Measurements from ENCODE around the gene RASA4. TPM values are rescaled to one million over a fixed set of nuclear protein-coding genes. Genes with fewer than 3 reads are reported as not detected.
"Not testable (repeated sequence)": the region's sequence is repeated elsewhere in the genome, so short reads cannot be mapped to it uniquely, and the experiment has no call there.

RASA4 gene
- total and polyA plus RNA-seq, 2 of the 4 experiments (the other 2 are of a cell fraction) = 3.8 to 18.6 TPM

- H3K9ac ChIP-seq (ENCODE audit: low read depth, low read length); H3K56ac ChIP-seq (ENCODE audit: extremely low read depth, insufficient read depth, low read length); H3K4me1 ChIP-seq (ENCODE audit: control insufficient read depth, insufficient read depth, low read length); intact Hi-C loops (cut with micrococcal nuclease); H4K5ac ChIP-seq (ENCODE audit: low read depth, low read length); dilution Hi-C loops (cut with HindIII; ENCODE audit: low sequenced_read_pairs, unreplicated experiment); H3K23ac ChIP-seq (ENCODE audit: low read depth, low read length); H3K4me2 ChIP-seq (ENCODE audit: low read depth, low read length); POLR2A ChIA-PET (ENCODE audit: unreplicated experiment); H2AFZ ChIP-seq (replicated peaks; ENCODE audit: low read length, poor library complexity); H4K20me1 ChIP-seq (ENCODE audit: insufficient read depth, low read length); H2BK120ac ChIP-seq (ENCODE audit: low read depth, low read length); H3K27ac ChIP-seq (ENCODE audit: insufficient read depth, low read length); H2AK9ac ChIP-seq (replicated peaks; ENCODE audit: low read depth, low read length, poor library complexity); H4K91ac ChIP-seq (ENCODE audit: insufficient read depth, low read depth, low read length); H3K9me1 ChIP-seq (ENCODE audit: insufficient read depth, low read length); H3K18ac ChIP-seq (ENCODE audit: low read depth, low read length); H3K79me1 ChIP-seq (ENCODE audit: low read depth in 1 of 2, low read length in 2 of 2); CTCF ChIA-PET; ATAC-seq (ENCODE audit: low read depth); in situ Hi-C loops (cut with MboI; ENCODE audit: low sequenced_read_pairs); H2BK20ac ChIP-seq (ENCODE audit: low read depth, low read length); H3K4me3 ChIP-seq (ENCODE audit: insufficient read depth, low read depth, low read length); H4K8ac ChIP-seq (ENCODE audit: low read depth in 2 of 2, low read length in 2 of 2); H3K27me3 ChIP-seq (ENCODE audit: control insufficient read depth, insufficient read depth, low read length); H3K36me3 ChIP-seq (ENCODE audit: control insufficient read depth, insufficient read depth, low read length); H2AK5ac ChIP-seq (ENCODE audit: low read depth, low read length); BruUV-seq (replicated peaks); H2BK5ac ChIP-seq (ENCODE audit: low read depth, low read length, poor library complexity, severe bottlenecking); H2BK15ac ChIP-seq (ENCODE audit: low read depth, low read length); H3K4ac ChIP-seq (ENCODE audit: low read depth, low read length); DNase-seq; H3K14ac ChIP-seq (replicated peaks; ENCODE audit: low read depth, low read length); H3K9me3 ChIP-seq (ENCODE audit: control insufficient read depth, insufficient read depth, low read length): not testable (repeated sequence)
- no CpG with 5 or more reads among the region's 5 CpGs for WGBS, 2 experiments (ENCODE audit: extremely low coverage in 2 of 2, insufficient read length in 1 of 2)
These were observed 18.8 kb upstream of the RASA4 start for GRCh38 chr7:102635354-102635753.

DNA sequence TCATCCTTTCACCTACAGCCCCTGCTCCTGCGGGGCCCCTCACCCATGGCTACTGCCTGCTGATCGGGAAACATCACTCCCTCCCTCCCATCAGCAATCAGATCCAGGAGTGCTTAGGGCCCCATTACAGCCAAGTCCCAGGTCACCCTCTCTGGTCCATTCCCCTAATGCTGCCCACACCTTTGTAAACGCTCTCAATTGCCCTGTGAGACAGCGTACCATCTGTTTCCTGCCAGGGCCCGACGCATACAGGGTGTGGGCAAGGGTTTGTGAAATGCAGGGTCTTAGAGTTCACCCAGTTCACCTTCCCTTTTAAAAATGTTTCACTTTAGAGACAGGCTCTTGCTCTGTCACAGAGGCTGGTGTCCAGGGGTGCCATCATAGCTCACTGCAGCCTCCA is 17.7 kb upstream of the RASA4 start:
- in situ Hi-C loops (cut with MboI; ENCODE audit: low sequenced_read_pairs); POLR2A ChIA-PET (ENCODE audit: unreplicated experiment): not testable (repeated sequence)

More for the DNA sequence above, 17.7 kb upstream of the RASA4 start:
- H2AFZ ChIP-seq (replicated peaks; ENCODE audit: low read length, poor library complexity); H3K27me3 ChIP-seq (ENCODE audit: control insufficient read depth, insufficient read depth, low read length); H3K4me2 ChIP-seq (ENCODE audit: low read depth, low read length); CTCF ChIA-PET; H3K4me1 ChIP-seq (ENCODE audit: control insufficient read depth, insufficient read depth, low read length); H3K9me3 ChIP-seq (ENCODE audit: control insufficient read depth, insufficient read depth, low read length); H3K79me1 ChIP-seq (ENCODE audit: low read depth in 1 of 2, low read length in 2 of 2); H2AK9ac ChIP-seq (replicated peaks; ENCODE audit: low read depth, low read length, poor library complexity); H3K56ac ChIP-seq (ENCODE audit: extremely low read depth, insufficient read depth, low read length); H3K14ac ChIP-seq (replicated peaks; ENCODE audit: low read depth, low read length); H3K18ac ChIP-seq (ENCODE audit: low read depth, low read length); H3K9me1 ChIP-seq (ENCODE audit: insufficient read depth, low read length); H4K91ac ChIP-seq (ENCODE audit: insufficient read depth, low read depth, low read length); BruUV-seq (replicated peaks); H3K4ac ChIP-seq (ENCODE audit: low read depth, low read length); H3K4me3 ChIP-seq (ENCODE audit: insufficient read depth, low read depth, low read length); H4K8ac ChIP-seq (ENCODE audit: low read depth in 2 of 2, low read length in 2 of 2); H2BK15ac ChIP-seq (ENCODE audit: low read depth, low read length); H3K9ac ChIP-seq (ENCODE audit: low read depth, low read length); intact Hi-C loops (cut with micrococcal nuclease); H2AK5ac ChIP-seq (ENCODE audit: low read depth, low read length); ATAC-seq (ENCODE audit: low read depth); DNase-seq; H2BK120ac ChIP-seq (ENCODE audit: low read depth, low read length); H4K20me1 ChIP-seq (ENCODE audit: insufficient read depth, low read length); H2BK5ac ChIP-seq (ENCODE audit: low read depth, low read length, poor library complexity, severe bottlenecking); H3K27ac ChIP-seq (ENCODE audit: insufficient read depth, low read length); H4K5ac ChIP-seq (ENCODE audit: low read depth, low read length); dilution Hi-C loops (cut with HindIII; ENCODE audit: low sequenced_read_pairs, unreplicated experiment); H2BK20ac ChIP-seq (ENCODE audit: low read depth, low read length); H3K36me3 ChIP-seq (ENCODE audit: control insufficient read depth, insufficient read depth, low read length); H3K23ac ChIP-seq (ENCODE audit: low read depth, low read length): not testable (repeated sequence)
- no CpG with 5 or more reads among the region's 6 CpGs for WGBS, 2 experiments (ENCODE audit: extremely low coverage in 2 of 2, insufficient read length in 1 of 2)
